Ovary (tissue), 3 donors: ENCODE measurements around the gene TNFRSF13B.

Experiments
- POLR2A ChIP-seq: fragments of 450-650 bp; IDR thresholded peaks from one replicate; pipeline ENCODE4 v1.6.1; 2017; ENCODE audit warnings: antibody characterized with exemption, mild to moderate bottlenecking, moderate library complexity
- TF ChIP-seq, protein P1 (sequence below), 3 donors: fragments of 450-650 bp in 2 of 3; fragments of 200-600 bp in 1 of 3; IDR thresholded peaks; one replicate each; pipeline versions ENCODE4 v1.5.1 to v1.8.0; 2016 to 2022; ENCODE audit warnings: antibody characterized with exemption in 3 of 3, mild to moderate bottlenecking in 1 of 3
- donor health status: DM: no; HTN: no; CAD: no.

DNA sequence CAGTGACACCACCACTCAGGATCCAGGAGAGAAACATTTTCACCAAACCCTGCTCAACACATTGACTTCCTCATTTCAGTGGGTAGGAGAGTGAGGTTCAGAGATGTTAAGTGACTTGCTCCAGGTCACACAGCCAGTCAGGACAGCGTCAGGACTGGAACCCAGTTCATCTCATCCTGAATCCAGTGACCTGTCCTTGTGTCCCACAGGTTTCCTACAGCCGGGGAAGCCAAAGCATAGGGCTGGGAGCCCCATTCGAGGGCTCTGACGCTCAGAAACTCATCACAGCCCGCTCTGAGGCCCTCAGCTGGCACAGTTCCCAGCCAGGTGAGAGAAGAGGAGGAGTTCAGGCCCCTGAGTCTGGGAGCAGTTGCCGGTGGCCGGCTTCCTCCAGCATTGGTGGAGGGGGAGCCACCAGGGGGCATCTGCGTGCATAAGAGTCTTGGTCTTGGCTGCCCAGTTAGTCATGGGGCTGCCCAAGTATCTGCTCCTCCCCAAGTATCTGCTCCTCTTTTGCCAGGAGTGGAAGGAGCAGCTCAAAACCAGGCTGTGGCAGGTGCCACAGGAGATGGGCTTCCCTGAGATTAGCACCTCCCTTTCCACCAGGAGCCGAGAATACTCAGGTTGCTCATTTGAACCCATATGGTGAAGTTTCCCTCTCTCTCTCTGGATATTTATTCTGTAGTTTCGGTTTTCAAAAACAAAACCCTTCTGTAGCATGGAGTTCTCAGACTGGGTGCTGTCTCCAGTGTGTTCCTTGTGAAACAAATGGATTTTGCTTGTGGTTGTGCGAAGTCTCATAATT, 56.0 kb downstream of the TNFRSF13B start:
- TF ChIP-seq, protein P1, sequence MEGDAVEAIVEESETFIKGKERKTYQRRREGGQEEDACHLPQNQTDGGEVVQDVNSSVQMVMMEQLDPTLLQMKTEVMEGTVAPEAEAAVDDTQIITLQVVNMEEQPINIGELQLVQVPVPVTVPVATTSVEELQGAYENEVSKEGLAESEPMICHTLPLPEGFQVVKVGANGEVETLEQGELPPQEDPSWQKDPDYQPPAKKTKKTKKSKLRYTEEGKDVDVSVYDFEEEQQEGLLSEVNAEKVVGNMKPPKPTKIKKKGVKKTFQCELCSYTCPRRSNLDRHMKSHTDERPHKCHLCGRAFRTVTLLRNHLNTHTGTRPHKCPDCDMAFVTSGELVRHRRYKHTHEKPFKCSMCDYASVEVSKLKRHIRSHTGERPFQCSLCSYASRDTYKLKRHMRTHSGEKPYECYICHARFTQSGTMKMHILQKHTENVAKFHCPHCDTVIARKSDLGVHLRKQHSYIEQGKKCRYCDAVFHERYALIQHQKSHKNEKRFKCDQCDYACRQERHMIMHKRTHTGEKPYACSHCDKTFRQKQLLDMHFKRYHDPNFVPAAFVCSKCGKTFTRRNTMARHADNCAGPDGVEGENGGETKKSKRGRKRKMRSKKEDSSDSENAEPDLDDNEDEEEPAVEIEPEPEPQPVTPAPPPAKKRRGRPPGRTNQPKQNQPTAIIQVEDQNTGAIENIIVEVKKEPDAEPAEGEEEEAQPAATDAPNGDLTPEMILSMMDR (IDR thresholded peaks at IDR 0.05), result no peak
- TF ChIP-seq POLR2A, result no peak
